Measurements from ENCODE around the gene BCL7C. TPM values are rescaled to one million over a fixed set of nuclear protein-coding genes. Genes with fewer than 3 reads are reported as not detected.
A peak's percentile ranks its signal among the peaks of the same experiment; 100 is the strongest.
"Not testable (repeated sequence)": the region's sequence is repeated elsewhere in the genome, so short reads cannot be mapped to it uniquely, and the experiment has no call there.

Gene BCL7C
- total and polyA plus RNA-seq, 9 donors, result 29.2 to 47.6 (median 35.7) TPM

DNA sequence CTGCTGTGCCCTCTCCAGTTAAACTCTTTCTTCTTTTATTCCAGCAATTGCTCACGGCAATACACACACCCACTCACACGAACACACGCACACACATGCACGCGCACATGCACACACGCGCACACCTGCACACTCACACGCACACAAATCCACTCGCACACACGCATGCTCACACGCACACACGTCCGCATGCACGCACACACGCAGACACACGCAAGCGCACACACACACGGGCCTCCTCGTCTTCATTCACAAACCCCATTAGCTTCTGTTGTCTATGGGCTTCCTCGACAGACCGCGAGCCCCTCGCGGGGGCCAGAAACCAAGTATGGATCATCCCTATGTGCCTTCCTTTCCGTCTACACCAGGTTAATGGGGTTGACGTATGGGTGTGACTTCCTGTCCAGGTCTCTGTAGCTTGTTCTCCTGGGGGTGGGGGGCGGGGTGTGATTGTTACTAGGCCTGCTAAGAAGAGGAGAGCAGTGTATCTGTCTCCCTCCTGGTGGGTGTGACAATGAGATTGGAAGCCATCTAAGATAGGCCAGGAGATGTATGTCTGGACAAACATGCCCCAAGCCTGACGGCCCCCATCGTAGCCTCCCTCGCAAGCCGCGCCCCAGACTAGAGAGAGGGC is 1.9 kb upstream of the BCL7C start:
- Histone ChIP-seq H3K9me3 (replicated peaks; ENCODE audit: control insufficient read depth, low read depth, low read length) (no peaks in the 10 kb centered on the region), H3K4me1 (ENCODE audit: control insufficient read depth, insufficient read depth, low read length) (peaks cover 46% of the 10 kb centered on the region), H3K4me3 (ENCODE audit: low read length) (peak overlapping the region; percentile 51), H3K27me3 (ENCODE audit: control insufficient read depth, insufficient read depth, low read length) (no peaks in the 10 kb centered on the region), H3K27ac (ENCODE audit: low read length) (peak overlapping the region; percentile 97), H3K36me3 (ENCODE audit: control insufficient read depth, insufficient read depth, low read length) (peaks cover 13% of the 10 kb centered on the region)
- DNase-seq, result peak; percentile 72
- WGBS (ENCODE audit: insufficient coverage), result 35% methylated on average over 20 of the region's 32 CpGs

DNA sequence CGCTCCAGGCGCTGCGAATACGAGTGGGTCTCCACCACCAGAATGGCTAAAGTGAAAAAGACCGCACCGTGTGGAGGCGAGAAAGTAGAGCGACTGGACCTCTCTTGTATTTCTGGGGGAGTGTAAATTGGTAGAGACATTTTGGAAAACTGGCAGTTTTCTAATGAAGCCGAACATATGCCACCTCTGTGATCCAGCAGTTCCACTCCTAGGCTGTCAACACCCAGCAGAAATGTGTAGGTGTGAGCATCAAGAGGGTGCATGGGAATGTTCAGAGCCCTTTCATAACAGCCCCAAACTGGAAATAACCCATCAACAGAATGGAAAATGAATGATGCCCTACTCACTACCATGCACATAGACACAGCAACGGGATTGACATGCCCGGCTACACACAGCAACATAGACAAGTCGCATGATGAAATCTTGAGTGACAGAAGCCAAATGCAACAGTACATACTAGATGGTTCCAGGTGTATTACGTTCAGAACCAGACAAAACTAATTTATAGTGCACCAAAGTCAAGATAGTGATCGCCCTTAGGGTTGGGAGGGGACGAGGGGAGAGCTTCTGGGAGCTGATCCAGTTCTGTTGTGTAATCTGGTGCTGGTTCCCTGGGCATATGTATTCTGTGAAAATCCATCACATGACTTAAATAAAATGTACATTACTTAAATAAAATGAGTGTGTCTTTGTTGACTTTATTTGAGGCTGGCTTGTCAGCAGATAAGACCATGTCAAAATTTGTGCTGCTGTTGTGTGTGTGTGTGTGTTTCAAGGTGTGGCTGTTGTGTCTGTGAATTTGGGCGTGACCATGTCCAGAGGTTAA is 877 bp upstream of the BCL7C start:
- DNase-seq, result peak; percentile 29
- peaks cover 46% of the 10 kb centered on the region for H3K4me1 ChIP-seq (ENCODE audit: control insufficient read depth, insufficient read depth, low read length)
- peaks cover 17% of the 10 kb centered on the region for H3K36me3 ChIP-seq (ENCODE audit: control insufficient read depth, insufficient read depth, low read length)

DNA sequence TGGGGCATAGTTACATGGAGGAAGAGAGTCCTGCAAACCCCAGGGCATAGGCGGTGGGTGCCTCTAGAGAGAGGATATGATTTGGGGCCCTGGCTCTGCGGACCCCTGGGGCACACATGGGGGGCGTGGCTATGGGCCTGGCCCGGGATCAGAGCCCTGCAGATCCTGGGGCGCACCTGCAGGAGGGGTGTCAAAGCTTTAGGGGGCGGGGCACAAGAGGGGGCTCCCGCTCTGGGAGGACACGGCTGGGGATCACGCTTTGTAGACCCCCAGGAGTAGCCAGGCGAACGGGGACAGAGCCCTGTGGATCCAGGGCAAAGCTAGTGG is 497 bp downstream of the BCL7C start:
- DNase-seq, result peak; percentile 37
- peak overlapping the region; percentile 87 for H3K27ac ChIP-seq (ENCODE audit: low read length)
- no peaks in the 10 kb centered on the region for H3K9me3 ChIP-seq (replicated peaks; ENCODE audit: control insufficient read depth, low read depth, low read length)
- peaks cover 46% of the 10 kb centered on the region for H3K4me1 ChIP-seq (ENCODE audit: control insufficient read depth, insufficient read depth, low read length)
- peak overlapping the region; percentile 94 for H3K4me3 ChIP-seq (ENCODE audit: low read length)
- H3K36me3 ChIP-seq (ENCODE audit: control insufficient read depth, insufficient read depth, low read length), result peaks cover 30% of the 10 kb centered on the region
- 1% methylated on average over 11 of the region's 11 CpGs for WGBS (ENCODE audit: insufficient coverage)
- H3K27me3 ChIP-seq (ENCODE audit: control insufficient read depth, insufficient read depth, low read length), result no peaks in the 10 kb centered on the region

More for the DNA sequence above, 877 bp upstream of the BCL7C start:
- Histone ChIP-seq H3K27me3 (ENCODE audit: control insufficient read depth, insufficient read depth, low read length) (no peaks in the 10 kb centered on the region), H3K9me3 (replicated peaks; ENCODE audit: control insufficient read depth, low read depth, low read length) (no peaks in the 10 kb centered on the region), H3K4me3 (ENCODE audit: low read length) (peak overlapping the region; percentile 41), H3K27ac (ENCODE audit: low read length) (peak overlapping the region; percentile 97)
- WGBS (ENCODE audit: insufficient coverage), result no CpG with 5 or more reads among the region's 16 CpGs

DNA sequence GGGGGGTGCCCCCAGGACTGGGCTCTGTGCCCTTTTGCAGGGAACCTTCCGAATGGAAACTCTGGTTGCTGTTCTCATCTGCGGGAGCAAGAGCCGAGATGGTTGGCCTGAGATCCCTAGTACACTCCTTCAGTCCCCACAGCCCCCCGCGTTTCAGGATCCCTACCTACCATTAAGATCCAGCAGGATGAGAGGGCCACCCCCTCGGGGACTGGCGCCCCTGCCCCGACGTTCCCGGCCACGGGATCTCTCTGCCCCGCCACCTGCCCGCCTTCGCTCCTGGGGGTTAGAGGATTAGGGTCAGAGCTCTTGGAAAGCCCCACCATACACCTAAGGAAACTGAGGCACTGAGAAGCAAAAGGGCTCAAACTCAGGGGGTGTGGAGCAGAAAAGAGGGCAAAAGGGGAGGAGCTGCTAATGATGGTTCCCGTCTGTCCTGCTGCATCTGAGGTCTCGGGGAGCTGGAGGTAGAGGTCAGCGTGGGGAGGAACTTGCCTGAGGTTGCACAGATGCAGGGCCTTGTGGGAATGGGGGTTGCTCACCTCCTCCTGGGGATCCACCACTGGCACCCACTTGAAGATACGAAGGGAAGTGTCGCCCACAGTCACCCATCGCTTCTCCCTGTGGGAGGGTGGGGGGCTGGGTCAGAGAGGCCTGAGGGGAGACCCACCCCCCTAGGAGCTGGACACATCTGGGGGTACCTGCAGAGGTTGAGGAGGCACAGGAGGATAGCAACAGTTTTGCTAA is 1.0 kb downstream of the BCL7C start:
- Histone ChIP-seq H3K27me3 (ENCODE audit: control insufficient read depth, insufficient read depth, low read length) (no peaks in the 10 kb centered on the region), H3K9me3 (replicated peaks; ENCODE audit: control insufficient read depth, low read depth, low read length) (no peaks in the 10 kb centered on the region), H3K36me3 (ENCODE audit: control insufficient read depth, insufficient read depth, low read length) (peaks cover 32% of the 10 kb centered on the region), H3K27ac (ENCODE audit: low read length) (peak overlapping the region; percentile 87), H3K4me1 (ENCODE audit: control insufficient read depth, insufficient read depth, low read length) (peaks cover 46% of the 10 kb centered on the region), H3K4me3 (ENCODE audit: low read length) (peak overlapping the region; percentile 94)
- peak; percentile 27 for DNase-seq
- 52% methylated on average over 5 of the region's 20 CpGs for WGBS (ENCODE audit: insufficient coverage)

DNA sequence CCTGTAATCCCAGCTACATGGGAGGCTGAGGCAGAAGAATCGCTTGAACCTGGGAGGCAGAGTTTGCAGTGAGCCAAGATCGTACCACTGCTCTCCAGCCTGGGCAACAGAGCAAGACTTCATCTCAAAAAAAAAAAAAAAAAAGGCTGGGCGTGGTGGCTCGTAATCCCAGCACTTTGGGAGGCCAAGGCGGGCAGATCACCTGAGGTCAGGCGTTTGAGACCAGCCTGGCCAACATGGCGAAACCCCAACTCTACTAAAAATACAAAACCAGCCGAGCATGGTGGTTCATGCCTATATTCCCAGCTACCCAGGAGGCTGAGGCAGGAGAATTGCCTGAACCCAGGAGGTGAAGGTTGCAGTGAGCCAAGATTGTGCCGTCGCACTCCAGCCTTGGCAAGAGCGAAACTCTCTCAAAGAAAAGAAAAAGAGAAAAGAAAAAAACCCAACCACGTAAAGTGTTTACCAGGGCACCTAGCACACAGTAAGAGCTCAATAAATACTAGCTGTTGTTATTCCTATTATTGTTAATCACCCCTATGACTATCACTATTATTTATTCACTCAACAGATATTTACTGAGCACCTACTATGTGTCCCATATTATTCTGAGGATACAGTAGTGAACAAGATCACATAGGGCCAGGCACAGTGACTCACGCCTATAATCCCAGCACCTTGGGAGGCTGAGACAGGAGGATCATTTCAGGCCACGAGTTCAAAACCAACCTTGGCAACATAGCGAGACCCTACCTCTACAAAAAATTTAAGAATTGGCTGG is 2.6 kb downstream of the BCL7C start:
- not testable (repeated sequence) for H3K4me3 ChIP-seq (ENCODE audit: low read length); DNase-seq; H3K27ac ChIP-seq (ENCODE audit: low read length); H3K9me3 ChIP-seq (replicated peaks; ENCODE audit: control insufficient read depth, low read depth, low read length); H3K27me3 ChIP-seq (ENCODE audit: control insufficient read depth, insufficient read depth, low read length)
- Histone ChIP-seq H3K4me1 (ENCODE audit: control insufficient read depth, insufficient read depth, low read length) (peaks cover 34% of the 10 kb centered on the region), H3K36me3 (ENCODE audit: control insufficient read depth, insufficient read depth, low read length) (peaks cover 46% of the 10 kb centered on the region)
- 97% methylated on average over 5 of the region's 15 CpGs for WGBS (ENCODE audit: insufficient coverage)

DNA sequence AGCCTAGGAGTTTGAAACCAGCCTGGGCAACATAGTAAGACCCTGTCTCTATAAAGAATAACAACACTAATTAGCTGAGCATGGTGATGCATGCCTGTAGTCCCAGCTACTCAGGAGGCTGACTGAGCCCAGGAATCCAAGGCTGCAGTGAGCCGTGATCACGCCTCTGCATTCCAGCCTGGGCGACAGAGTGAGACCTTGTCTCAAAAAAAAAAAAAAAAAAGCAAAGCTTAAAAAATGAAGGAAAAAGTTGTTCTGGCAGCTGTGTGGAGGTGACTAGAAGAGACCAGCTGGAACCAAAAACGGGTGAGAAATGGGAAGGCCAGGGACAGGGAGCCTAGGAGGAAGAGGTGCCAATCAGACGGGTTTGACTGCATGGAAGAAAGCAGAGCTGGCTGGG is 4.2 kb downstream of the BCL7C start:
- no peaks in the 10 kb centered on the region for H3K27me3 ChIP-seq (ENCODE audit: control insufficient read depth, insufficient read depth, low read length)
- no peaks in the 10 kb centered on the region for H3K9me3 ChIP-seq (replicated peaks; ENCODE audit: control insufficient read depth, low read depth, low read length)
- H3K36me3 ChIP-seq (ENCODE audit: control insufficient read depth, insufficient read depth, low read length), result peaks cover 60% of the 10 kb centered on the region
- no peak overlapping the region for H3K4me3 ChIP-seq (ENCODE audit: low read length)
- 72% methylated on average over 5 of the region's 5 CpGs for WGBS (ENCODE audit: insufficient coverage)
- DNase-seq, result no peak
- H3K27ac ChIP-seq (ENCODE audit: low read length), result no peak overlapping the region
- H3K4me1 ChIP-seq (ENCODE audit: control insufficient read depth, insufficient read depth, low read length), result peaks cover 19% of the 10 kb centered on the region

DNA sequence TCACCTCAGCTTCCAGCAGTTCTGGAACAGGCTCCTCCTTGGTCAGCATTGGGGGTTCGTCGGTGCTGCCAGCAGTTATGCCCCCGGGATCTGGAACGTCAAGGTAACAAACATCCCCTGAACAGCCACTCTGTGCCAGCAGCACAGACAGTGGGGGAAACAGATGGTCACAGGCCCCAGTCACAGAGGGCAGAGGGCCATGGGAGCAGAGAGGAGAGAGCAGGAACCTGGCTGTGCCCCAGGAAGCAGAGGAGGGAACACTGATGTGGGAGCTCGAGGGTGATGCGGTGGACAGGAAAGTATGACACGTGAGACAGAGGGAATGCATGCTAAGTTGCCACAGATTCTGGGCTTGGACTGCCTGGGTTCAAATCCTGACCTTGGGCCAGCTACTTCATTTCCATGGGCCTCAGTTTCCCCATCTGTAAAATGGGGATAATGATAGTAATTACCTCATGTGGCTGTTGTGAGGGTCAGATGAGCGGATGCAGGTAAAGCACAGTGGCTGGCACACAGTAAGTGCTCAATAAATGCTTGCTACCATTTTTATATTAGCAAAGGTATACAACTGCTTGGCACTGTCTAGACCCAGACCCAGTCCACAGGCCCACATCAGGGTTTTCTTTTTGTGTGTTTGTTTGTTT is 4.9 kb downstream of the BCL7C start:
- WGBS (ENCODE audit: insufficient coverage), result 85% methylated on average over 5 of the region's 8 CpGs
- Histone ChIP-seq H3K27ac (ENCODE audit: low read length) (no peak overlapping the region), H3K4me3 (ENCODE audit: low read length) (no peak overlapping the region), H3K27me3 (ENCODE audit: control insufficient read depth, insufficient read depth, low read length) (no peaks in the 10 kb centered on the region), H3K4me1 (ENCODE audit: control insufficient read depth, insufficient read depth, low read length) (peaks cover 13% of the 10 kb centered on the region), H3K36me3 (ENCODE audit: control insufficient read depth, insufficient read depth, low read length) (peaks cover 67% of the 10 kb centered on the region), H3K9me3 (replicated peaks; ENCODE audit: control insufficient read depth, low read depth, low read length) (no peaks in the 10 kb centered on the region)
- DNase-seq, result no peak

DNA sequence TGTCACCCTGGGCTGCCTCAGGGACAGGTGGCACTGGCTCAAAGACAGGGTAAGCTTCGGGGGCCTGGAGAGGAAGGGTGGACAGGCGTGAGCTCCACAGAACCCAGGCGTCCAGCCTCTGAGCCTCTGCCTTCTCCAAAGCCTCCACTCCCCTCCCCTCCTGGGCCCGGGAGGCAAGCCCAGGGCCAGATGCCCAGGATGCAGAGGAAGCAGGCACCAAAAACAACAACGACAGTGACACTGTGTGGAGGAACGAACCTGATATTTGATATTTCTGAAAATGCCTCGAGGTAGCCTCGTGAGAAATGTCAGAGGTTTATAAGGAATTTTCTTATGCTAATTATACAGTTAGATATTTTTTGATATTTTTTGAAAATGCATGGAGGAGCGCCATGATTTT is 6.0 kb downstream of the BCL7C start:
- no peak overlapping the region for H3K27ac ChIP-seq (ENCODE audit: low read length)
- H3K4me1 ChIP-seq (ENCODE audit: control insufficient read depth, insufficient read depth, low read length), result peaks cover 7% of the 10 kb centered on the region
- H3K27me3 ChIP-seq (ENCODE audit: control insufficient read depth, insufficient read depth, low read length), result no peaks in the 10 kb centered on the region
- H3K36me3 ChIP-seq (ENCODE audit: control insufficient read depth, insufficient read depth, low read length), result peaks cover 69% of the 10 kb centered on the region
- WGBS (ENCODE audit: insufficient coverage), result no CpG with 5 or more reads among the region's 9 CpGs
- no peak overlapping the region for H3K4me3 ChIP-seq (ENCODE audit: low read length)
- DNase-seq, result no peak
- H3K9me3 ChIP-seq (replicated peaks; ENCODE audit: control insufficient read depth, low read depth, low read length), result no peaks in the 10 kb centered on the region

DNA sequence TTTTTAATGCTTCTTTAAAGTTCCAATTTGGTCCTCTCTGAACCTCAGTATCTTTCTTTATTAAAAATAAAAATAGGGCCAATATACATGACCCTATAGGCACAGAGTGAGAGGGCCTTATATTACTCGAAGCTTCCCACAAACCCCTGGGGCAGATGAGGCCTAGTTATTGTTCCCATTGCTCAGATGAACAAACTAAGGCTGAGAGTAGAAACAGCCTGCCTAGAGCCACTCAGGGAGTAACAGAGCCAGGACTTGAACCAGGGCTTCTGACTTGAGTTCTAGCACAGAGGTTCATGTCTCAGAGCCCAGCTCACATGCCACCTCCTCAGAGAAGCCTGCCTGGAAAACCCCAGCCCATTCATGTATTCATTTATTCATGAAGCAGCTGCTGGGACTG is 7.7 kb downstream of the BCL7C start:
- Histone ChIP-seq H3K4me1 (ENCODE audit: control insufficient read depth, insufficient read depth, low read length) (no peaks in the 10 kb centered on the region), H3K9me3 (replicated peaks; ENCODE audit: control insufficient read depth, low read depth, low read length) (no peaks in the 10 kb centered on the region), H3K27ac (ENCODE audit: low read length) (no peak overlapping the region), H3K4me3 (ENCODE audit: low read length) (no peak overlapping the region), H3K36me3 (ENCODE audit: control insufficient read depth, insufficient read depth, low read length) (peaks cover 70% of the 10 kb centered on the region), H3K27me3 (ENCODE audit: control insufficient read depth, insufficient read depth, low read length) (no peaks in the 10 kb centered on the region)
- DNase-seq, result no peak
- WGBS (ENCODE audit: insufficient coverage), result 100% methylated on average over 1 of the region's 1 CpG

Data from muscle of leg (tissue), 11 donors.